Naive thymus-derived CD8-positive, alpha-beta T cell (primary cell): ENCODE results near the gene THOC6. TPM values are rescaled to one million over a fixed set of nuclear protein-coding genes. Genes with fewer than 3 reads are reported as not detected.

Experiments
- ATAC-seq, 2 donors: fragments of 150-1000 bp; cut with Tn5 transposase in 1 of 2; sonication (Bioruptor Pico), chemical (Tn5 transposase) in 1 of 2; 1 replicate in 1 of 2; 2 replicates in 1 of 2; pipeline ENCODE4 v1.10.0; 2021; ENCODE audit warnings: mild to moderate bottlenecking in 2 of 2, moderate library complexity in 2 of 2
- POLR2A ChIA-PET: fragments of 350-600 bp; sonication (Branson Sonifier 250); formaldehyde crosslinking; loops from one replicate; lab custom pipeline; 2021; ENCODE audit warnings: antibody characterized with exemption; lab: Charles Lee
- DNase-seq, 10 donors: peaks; one replicate each; pipeline versions ENCODE4 v3.0.0 to v3.0.0-alpha.2; 2020 to 2022
- H3K27ac Mint-ChIP-seq, 10 donors: one replicate each; pipeline ENCODE4 v1.8.0; 2020 to 2022; ENCODE audit warnings: mild to moderate bottlenecking in 10 of 10, mixed read lengths in 10 of 10, moderate library complexity in 4 of 10, inconsistent platforms in 1 of 10
- H3K27me3 Mint-ChIP-seq, 5 donors: one replicate each; pipeline ENCODE4 v1.8.0; 2021 to 2022; ENCODE audit warnings: mixed read lengths in 5 of 5
- H3K36me3 Mint-ChIP-seq, 3 donors: one replicate each; pipeline ENCODE4 v1.8.0; 2020 to 2022; ENCODE audit warnings: mixed read lengths in 3 of 3, mild to moderate bottlenecking in 2 of 3, inconsistent platforms in 1 of 3
- H3K4me1 Mint-ChIP-seq, 4 donors: one replicate each; pipeline ENCODE4 v1.8.0; 2021 to 2022; ENCODE audit warnings: mixed read lengths in 4 of 4
- H3K4me3 Mint-ChIP-seq, 10 donors: one replicate each; pipeline ENCODE4 v1.8.0; 2020 to 2022; ENCODE audit warnings: mild to moderate bottlenecking in 10 of 10, mixed read lengths in 10 of 10, moderate library complexity in 6 of 10, inconsistent platforms in 1 of 10
- H3K9me3 Mint-ChIP-seq, 9 donors: one replicate each; pipeline ENCODE4 v1.8.0; 2020 to 2022; ENCODE audit warnings: mixed read lengths in 9 of 9, mild to moderate bottlenecking in 3 of 9, inconsistent platforms in 1 of 9, moderate library complexity in 1 of 9
- polyA plus RNA-seq, 3 donors: library from polyadenylated mRNA; unstranded; fragments of 300-500 nt; fragmentation: Illumina TruSeq; gene quantifications; one replicate each; pipeline ENCODE4 v1.2.3, GENCODE V29; 2021
- total RNA-seq, 8 experiments: library from RNA in 2 of 8; stranded (reverse) in 2 of 8; gene quantifications; one replicate each; pipeline ENCODE4 v1.2.3 and lab custom pipeline; 2021 to 2026

THOC6 gene
- total and polyA plus RNA-seq, 5 experiments from 2014 or later = 24.2 to 59.0 (median 45.2) TPM

GRCh38 chr16:3010510-3010909 lies 13.3 kb upstream of the THOC6 start:
- Mint-ChIP-seq H3K4me1 (peaks cover 16 to 32% (median 26%) of the 10 kb centered on the region in 4 donors), H3K9me3 (no peaks in the 10 kb centered on the region), H3K27ac (no peak overlapping the region), H3K36me3 (no peaks in the 10 kb centered on the region), H3K27me3 (peaks cover 0 to 14% (median 1%) of the 10 kb centered on the region in 5 donors), H3K4me3 (no peak overlapping the region)
- no peak for DNase-seq
- POLR2A ChIA-PET = interaction anchor here (0.6 to 10.1 kb wide), 3 partner anchors 10 to 55 kb away, joined by 4 to 170 read pairs (median 5); partner anchors contain the start of genes CLDN6, HCFC1R1, IL32 and THOC6
- ATAC-seq = no peak

GRCh38 chr16:3012246-3012645 lies 11.6 kb upstream of the THOC6 start:
- Mint-ChIP-seq H3K9me3 (no peaks in the 10 kb centered on the region), H3K27me3 (peaks cover 0 to 13% (median 2%) of the 10 kb centered on the region in 5 donors), H3K4me3 (peak overlapping the region in 2 of 10 donors; percentile 7 to 8), H3K36me3 (no peaks in the 10 kb centered on the region), H3K4me1 (peaks cover 12 to 23% (median 18%) of the 10 kb centered on the region in 4 donors), H3K27ac (no peak overlapping the region)
- DNase-seq = peak in 1 of 10 donors; percentile 53
- POLR2A ChIA-PET = interaction anchor here (0.6 to 10.1 kb wide), 2 partner anchors 13 to 1475 kb away, joined by 3 to 170 read pairs; partner anchors contain the start of genes CLDN6, HCFC1R1, THOC6 and TNFRSF12A
- ATAC-seq = peak; percentile 36 to 39

GRCh38 chr16:3012828-3013420 lies 10.9 kb upstream of the THOC6 start, which contains the start of gene CLDN9:
TSS of gene CLDN9 (plus strand) at chr16:3012923. CDS start at chr16:3013363, 440 bp downstream.
- POLR2A ChIA-PET = interaction anchor here (10.1 kb wide), 1 partner anchor 12 kb away, joined by 170 read pairs; the partner anchor contains the start of genes CLDN6, HCFC1R1, THOC6 and TNFRSF12A
- no peak within 1 kb of the TSS for H3K27ac Mint-ChIP-seq
- DNase-seq (peak in 1 of 10 donors; percentile 59), ATAC-seq (peak; percentile 48 to 55)
- peaks cover 0 to 13% (median 2%) of the 10 kb centered on the region in 5 donors for H3K27me3 Mint-ChIP-seq
- no peaks in the 10 kb centered on the region for H3K36me3 Mint-ChIP-seq
- no peaks in the 10 kb centered on the region for H3K9me3 Mint-ChIP-seq
- H3K4me1 Mint-ChIP-seq = peaks cover 8 to 17% (median 13%) of the 10 kb centered on the region in 4 donors
- H3K4me3 Mint-ChIP-seq = peak within 1 kb of the TSS in 2 of 10 donors; percentile 7 to 8

GRCh38 chr16:3013491-3013951 lies 10.3 kb upstream of the THOC6 start:
- peak in 1 of 10 donors; percentile 53 for DNase-seq
- Mint-ChIP-seq H3K4me1 (peaks cover 2 to 17% (median 11%) of the 10 kb centered on the region in 4 donors), H3K36me3 (no peaks in the 10 kb centered on the region), H3K9me3 (no peaks in the 10 kb centered on the region), H3K27ac (no peak overlapping the region), H3K4me3 (no peak overlapping the region), H3K27me3 (peaks cover 0 to 13% (median 2%) of the 10 kb centered on the region in 5 donors)
- no peak for ATAC-seq
- POLR2A ChIA-PET = interaction anchor here (1.2 to 10.1 kb wide), 2 partner anchors 10 to 12 kb away, joined by 3 to 170 read pairs; partner anchors contain the start of genes CLDN6, HCFC1R1, THOC6 and TNFRSF12A

GRCh38 chr16:3013998-3014690 lies 9.7 kb upstream of the THOC6 start:
- H3K27me3 Mint-ChIP-seq = peaks cover 0 to 13% (median 2%) of the 10 kb centered on the region in 5 donors
- POLR2A ChIA-PET = interaction anchor here (1.2 kb wide), 1 partner anchor 10 kb away, joined by 3 read pairs; no protein-coding TSS in a partner anchor
- no peaks in the 10 kb centered on the region for H3K36me3 Mint-ChIP-seq
- peak in 1 of 10 donors; percentile 43 for DNase-seq
- no peaks in the 10 kb centered on the region for H3K9me3 Mint-ChIP-seq
- H3K27ac Mint-ChIP-seq = no peak overlapping the region
- H3K4me3 Mint-ChIP-seq = no peak overlapping the region
- H3K4me1 Mint-ChIP-seq = peaks cover 0 to 13% (median 7%) of the 10 kb centered on the region in 4 donors
- no peak for ATAC-seq

GRCh38 chr16:3014971-3015370 lies 8.9 kb upstream of the THOC6 start:
- DNase-seq = peak in 1 of 10 donors; percentile 40
- Mint-ChIP-seq H3K4me1 (peaks cover under 1 to 19% (median 13%) of the 10 kb centered on the region in 4 donors), H3K4me3 (no peak overlapping the region), H3K36me3 (no peaks in the 10 kb centered on the region), H3K27ac (no peak overlapping the region), H3K9me3 (no peaks in the 10 kb centered on the region), H3K27me3 (peaks cover 0 to 13% (median 2%) of the 10 kb centered on the region in 5 donors)
- no peak for ATAC-seq
- POLR2A ChIA-PET = interaction anchor here (0.8 kb wide), 1 partner anchor 13 kb away, joined by 3 read pairs; no protein-coding TSS in a partner anchor

GRCh38 chr16:3015865-3016521 lies 7.8 kb upstream of the THOC6 start:
- peaks cover 2 to 25% (median 20%) of the 10 kb centered on the region in 4 donors for H3K4me1 Mint-ChIP-seq

GRCh38 chr16:3017344-3017743 lies 6.5 kb upstream of the THOC6 start:
- DNase-seq = peak in 1 of 10 donors; percentile 52
- no peaks in the 10 kb centered on the region for H3K36me3 Mint-ChIP-seq
- H3K27me3 Mint-ChIP-seq = peaks cover 0 to 7% (median 2%) of the 10 kb centered on the region in 5 donors
- peaks cover 13 to 39% (median 32%) of the 10 kb centered on the region in 4 donors for H3K4me1 Mint-ChIP-seq
- no peak overlapping the region for H3K4me3 Mint-ChIP-seq
- POLR2A ChIA-PET = no interaction called here
- ATAC-seq = no peak
- no peak overlapping the region for H3K27ac Mint-ChIP-seq
- H3K9me3 Mint-ChIP-seq = no peaks in the 10 kb centered on the region

More at GRCh38 chr16:3015865-3016521, 7.8 kb upstream of the THOC6 start:
- peak overlapping the region in 1 of 10 donors; percentile 52 for H3K27ac Mint-ChIP-seq
- H3K9me3 Mint-ChIP-seq = no peaks in the 10 kb centered on the region
- peak overlapping the region in 1 of 10 donors; percentile 74 for H3K4me3 Mint-ChIP-seq
- DNase-seq (no peak), ATAC-seq (no peak)
- peaks cover 0 to 13% (median 2%) of the 10 kb centered on the region in 5 donors for H3K27me3 Mint-ChIP-seq
- H3K36me3 Mint-ChIP-seq = no peaks in the 10 kb centered on the region
- POLR2A ChIA-PET = no interaction called here

- POLR2A ChIA-PET = interaction anchor here (1.3 to 15.2 kb wide), 2 partner anchors 10 kb away, joined by 3 to 170 read pairs; partner anchors contain the start of gene CLDN9
- ATAC-seq (no peak), DNase-seq (peak in 1 of 10 donors; percentile 63)
- H3K4me1 Mint-ChIP-seq = peaks cover 17 to 45% (median 36%) of the 10 kb centered on the region in 4 donors
- H3K27me3 Mint-ChIP-seq = peaks cover 0 to 7% (median 1%) of the 10 kb centered on the region in 5 donors
- no peaks in the 10 kb centered on the region for H3K36me3 Mint-ChIP-seq
- H3K27ac Mint-ChIP-seq = peak within 1 kb of the TSS in 1 of 10 donors; percentile 43
- no peaks in the 10 kb centered on the region for H3K9me3 Mint-ChIP-seq
- peak within 1 kb of the TSS in 7 of 10 donors; percentile 20 to 52 (median 35) for H3K4me3 Mint-ChIP-seq
These were observed 5.9 kb upstream of the THOC6 start, which contains the start of gene CLDN6 for GRCh38 chr16:3017794-3018506. TSS of gene CLDN6 (minus strand) at chr16:3018183. CDS start at chr16:3016021, 2,162 bp downstream.

- Mint-ChIP-seq H3K36me3 (peaks cover 0 to 2% (median 0%) of the 10 kb centered on the region in 3 donors), H3K9me3 (no peaks in the 10 kb centered on the region), H3K4me1 (peaks cover 23 to 61% (median 50%) of the 10 kb centered on the region in 4 donors), H3K27ac (peak overlapping the region in 7 of 10 donors; percentile 48 to 84 (median 75)), H3K27me3 (peaks cover 0 to 6% (median 1%) of the 10 kb centered on the region in 5 donors), H3K4me3 (peak overlapping the region; percentile 76 to 91 (median 85))
- no peak for ATAC-seq
- DNase-seq = peak in 1 of 10 donors; percentile 45
- POLR2A ChIA-PET = interaction anchor here (0.6 to 15.2 kb wide), 9 partner anchors 10 to 244 kb away, joined by 3 to 170 read pairs (median 5); partner anchors contain the start of gene CLDN9
These were observed 4.1 kb upstream of the THOC6 start for GRCh38 chr16:3019594-3020246.
